Esophagus squamous epithelium (tissue), 4 donors: ENCODE measurements around the gene PCSK5.

Source experiments
- CTCF ChIP-seq, 6 experiments: fragments of 450-650 bp in 4 of 6; fragments of 200-600 bp in 2 of 6; sonication (generic) in 2 of 6; IDR thresholded peaks; one replicate each; pipeline ENCODE4 v1.5.1; 2016 to 2019; ENCODE audit warnings: antibody characterized with exemption in 6 of 6, mild to moderate bottlenecking in 4 of 6, moderate library complexity in 4 of 6
- POLR2A ChIP-seq, 4 donors: fragments of 450-650 bp; IDR thresholded peaks; one replicate each; pipeline ENCODE4 v1.6.1; 2017; ENCODE audit warnings: antibody characterized with exemption in 4 of 4, mild to moderate bottlenecking in 4 of 4, moderate library complexity in 3 of 4

- TF ChIP-seq CTCF (IDR thresholded peaks at IDR 0.05): no peak
- TF ChIP-seq POLR2A (IDR thresholded peaks at IDR 0.05): no peak
Measured at GRCh38 chr9:76390656-76391055, 500.2 kb downstream of the PCSK5 start.
